Inflammatory macrophage treated with lipopolysaccharide for 4 hours (primary cell): Measurements from ENCODE around the gene MIPOL1.
"Not testable (repeated sequence)": the region's sequence is repeated elsewhere in the genome, so short reads cannot be mapped to it uniquely, and the experiment has no call there.

ENCODE experiments used
- DNase-seq: peaks from one replicate; pipeline ENCODE4 v3.0.0-alpha.2; 2020

The MIPOL1 gene

DNA sequence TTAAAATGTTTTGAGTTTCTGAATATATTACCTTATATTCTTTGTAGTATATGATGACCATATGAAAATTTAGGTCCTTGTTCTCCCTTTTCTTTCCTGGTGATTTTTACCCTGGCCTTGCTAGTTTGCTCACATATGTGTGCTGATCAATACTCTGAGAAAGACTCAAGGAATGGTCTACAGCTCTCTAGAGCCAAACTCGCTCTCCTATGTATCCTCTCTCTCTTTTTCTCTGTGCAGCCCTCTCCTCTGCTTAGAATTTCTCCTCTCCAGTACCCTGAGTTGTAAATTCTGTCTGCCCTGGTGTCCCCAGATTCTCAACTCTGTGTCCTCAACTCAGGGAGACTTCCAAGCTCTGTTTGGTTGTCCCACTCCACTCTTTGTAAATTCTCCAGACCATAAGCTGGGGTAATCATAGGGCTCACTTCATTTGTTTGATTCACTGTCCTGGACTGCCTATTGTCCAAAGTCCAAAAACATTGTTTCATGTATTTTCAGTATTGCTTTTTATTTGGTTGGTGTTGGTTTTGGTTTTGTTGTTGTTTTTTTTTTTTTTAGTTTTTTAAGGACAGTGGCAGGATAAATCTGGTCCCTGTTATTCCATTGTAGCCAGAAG is 356.3 kb downstream of the MIPOL1 start:
- DNase-seq, result no peak

DNA sequence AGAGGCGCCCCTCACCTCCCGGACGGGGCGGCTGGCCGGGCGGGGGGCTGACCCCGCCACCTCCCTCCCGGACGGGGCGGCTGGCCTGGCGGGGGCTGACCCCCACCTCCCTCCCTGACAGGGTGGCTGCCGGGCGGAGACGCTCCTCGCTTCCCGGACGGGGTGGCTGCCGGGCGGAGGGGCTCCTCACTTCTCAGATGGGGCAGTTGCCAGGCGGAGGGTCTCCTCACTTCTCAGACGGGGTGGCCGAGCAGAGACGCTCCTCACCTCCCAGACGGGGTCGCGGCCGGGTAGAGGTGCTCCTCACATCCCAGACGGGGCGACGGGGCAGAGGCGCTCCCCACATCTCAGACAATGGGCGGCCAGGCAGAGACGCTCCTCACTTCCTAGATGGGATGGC is 357.9 kb downstream of the MIPOL1 start:
- DNase-seq, result not testable (repeated sequence)

DNA sequence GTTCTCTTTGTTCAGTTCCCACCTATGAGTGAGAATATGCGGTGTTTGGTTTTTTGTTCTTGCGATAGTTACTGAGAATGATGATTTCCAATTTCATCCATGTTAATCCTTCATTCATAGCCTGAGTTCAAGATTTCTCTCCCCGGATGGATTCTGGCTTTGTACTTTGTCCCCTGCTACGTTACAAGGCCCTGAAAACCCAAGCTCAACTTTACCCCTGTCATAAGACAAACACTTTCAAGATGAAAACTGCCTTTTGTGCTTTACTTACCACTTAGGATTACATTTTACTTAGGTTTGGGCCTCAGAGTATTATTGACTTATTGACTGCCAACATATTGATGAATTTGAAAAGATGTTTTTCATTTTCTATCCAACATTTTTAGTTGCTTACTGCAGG is 361.0 kb downstream of the MIPOL1 start:
- DNase-seq, result no peak

DNA sequence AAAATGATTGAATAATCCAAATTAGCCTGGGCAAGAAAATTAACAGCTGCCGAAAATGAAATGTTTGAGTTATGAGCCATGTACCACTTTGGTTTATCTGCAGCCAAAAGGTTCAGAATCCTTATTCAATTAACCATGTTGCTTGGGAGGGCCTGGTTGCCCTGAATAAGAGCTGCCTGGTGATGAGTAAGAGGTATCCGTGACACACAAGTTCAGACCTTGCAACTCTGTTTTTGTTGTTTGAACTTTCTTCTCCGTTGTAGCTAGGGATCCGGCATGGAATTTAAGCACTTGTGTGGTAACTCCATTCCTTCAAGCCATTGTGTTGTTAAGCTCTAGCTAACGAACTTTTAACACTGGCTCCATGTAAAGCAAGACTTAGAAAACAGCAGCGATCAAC is 361.6 kb downstream of the MIPOL1 start:
- DNase-seq, result no peak

DNA sequence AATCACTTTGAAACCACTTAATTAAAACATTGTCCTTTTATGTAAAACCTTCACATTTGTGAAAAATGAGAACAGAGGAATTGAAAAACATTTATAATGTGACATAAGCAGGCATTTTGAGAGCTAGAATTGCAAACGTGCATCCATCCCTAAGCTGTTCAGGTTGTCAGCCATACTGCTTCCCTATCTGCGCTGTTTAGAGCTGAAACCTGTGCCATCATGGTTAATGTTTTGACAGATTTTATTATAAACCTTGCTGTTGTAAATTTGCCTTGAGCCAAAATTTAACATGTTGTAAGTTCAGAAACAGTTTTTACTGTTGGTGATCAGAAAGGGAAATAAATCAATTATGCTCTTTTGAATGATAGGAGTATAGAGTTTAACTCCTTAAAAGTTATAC is 365.5 kb downstream of the MIPOL1 start:
- no peak for DNase-seq

DNA sequence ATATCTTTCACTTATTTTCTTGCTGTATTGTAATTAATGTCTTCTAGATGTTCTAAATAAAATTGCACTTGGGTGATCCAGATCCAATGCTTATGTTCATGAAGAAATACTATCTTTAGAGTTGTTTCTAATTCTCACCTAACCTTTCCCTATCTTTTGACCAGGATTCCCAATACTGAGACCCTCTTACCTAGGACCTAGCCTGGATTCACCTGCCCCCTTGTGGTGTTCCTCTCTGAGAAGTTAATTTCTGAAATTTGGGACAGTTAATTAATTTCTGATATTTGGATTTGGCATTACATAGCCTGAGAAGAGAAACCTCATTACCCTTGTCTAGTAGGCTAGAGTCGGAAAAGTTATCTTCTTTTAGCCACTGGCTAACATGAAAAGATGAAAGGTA is 367.8 kb downstream of the MIPOL1 start:
- no peak for DNase-seq

DNA sequence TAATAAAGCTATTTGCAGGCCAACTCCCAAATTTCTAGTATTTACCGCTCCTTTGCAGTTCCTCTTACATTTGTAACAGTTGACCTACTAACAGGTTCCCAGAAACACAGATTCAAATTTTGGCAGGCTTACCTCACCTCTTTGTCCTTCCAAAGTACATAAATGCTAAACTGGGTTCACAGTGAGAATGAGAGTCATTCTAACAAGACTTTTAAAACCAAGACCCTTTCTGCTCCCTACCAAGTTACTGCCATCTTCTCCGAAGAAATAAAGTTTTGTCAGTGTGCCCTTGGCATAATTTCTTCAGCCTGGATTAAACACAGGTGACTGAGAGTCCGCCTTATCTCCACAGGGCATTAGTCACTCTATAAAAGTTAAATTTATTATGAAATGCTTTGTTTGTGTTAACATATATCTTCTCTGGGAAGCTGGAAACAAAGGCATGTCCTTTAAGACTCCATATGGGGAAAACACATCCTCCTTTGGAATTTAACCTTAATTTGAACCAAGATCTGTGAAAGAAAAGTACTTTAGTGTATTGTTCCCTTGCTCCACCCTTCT is 369.2 kb downstream of the MIPOL1 start:
- DNase-seq, result no peak

DNA sequence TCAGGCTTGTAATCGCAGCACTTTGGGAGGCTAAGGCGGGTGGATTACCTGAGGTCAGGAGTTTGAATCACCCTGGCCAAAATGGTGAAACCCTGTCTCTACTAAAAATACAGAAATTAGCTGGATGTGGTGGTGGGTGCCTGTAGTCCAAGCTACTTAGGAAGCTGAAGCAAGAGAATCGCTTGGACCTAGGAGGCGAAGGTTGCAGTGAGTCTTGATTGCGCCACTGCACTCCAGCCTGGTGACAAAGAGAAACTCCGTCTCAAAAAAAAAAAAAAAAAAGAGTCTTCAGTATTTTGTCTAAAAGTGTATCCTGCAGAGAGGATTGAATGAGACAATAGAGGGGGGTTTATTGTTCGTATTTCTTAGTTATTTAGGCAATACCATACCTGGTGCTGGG is 372.0 kb downstream of the MIPOL1 start:
- DNase-seq, result no peak

DNA sequence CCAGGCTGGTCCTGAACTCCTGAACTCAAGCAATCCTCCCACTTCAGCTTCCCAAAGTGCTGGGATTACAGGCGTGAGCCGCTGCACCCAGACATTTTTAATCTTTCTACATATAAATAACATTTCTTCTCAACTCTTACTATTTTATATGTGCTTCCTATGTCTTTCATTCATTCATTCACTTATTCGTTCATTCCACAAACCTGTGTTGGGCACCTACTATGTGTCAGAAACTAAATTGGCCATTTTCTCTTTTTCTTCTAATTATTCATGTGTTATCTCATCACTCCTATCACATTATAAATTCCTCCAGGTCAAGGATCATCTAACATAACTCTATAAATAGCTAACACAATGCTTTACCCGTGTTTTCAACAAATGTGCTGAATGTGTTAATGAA is 373.7 kb downstream of the MIPOL1 start:
- DNase-seq, result no peak

DNA sequence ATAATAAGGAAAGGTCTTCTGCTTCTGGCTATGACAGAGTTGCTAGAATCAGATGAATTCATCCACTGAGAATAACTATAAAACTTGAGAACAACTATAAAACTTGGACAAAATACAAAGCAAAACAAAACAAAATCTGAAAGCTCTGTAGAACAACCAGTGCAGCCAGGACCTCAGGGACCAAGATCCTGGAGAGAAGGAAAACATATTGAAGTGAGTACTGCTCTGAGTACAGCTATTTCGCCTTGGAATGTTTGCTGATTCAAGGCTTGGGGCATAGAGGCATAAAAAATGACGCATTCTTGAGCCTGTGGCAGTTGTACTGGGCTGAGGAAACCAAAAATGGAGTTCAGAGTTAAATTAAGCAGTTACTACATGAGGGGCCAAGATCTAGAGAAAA is 375.6 kb downstream of the MIPOL1 start:
- no peak for DNase-seq

DNA sequence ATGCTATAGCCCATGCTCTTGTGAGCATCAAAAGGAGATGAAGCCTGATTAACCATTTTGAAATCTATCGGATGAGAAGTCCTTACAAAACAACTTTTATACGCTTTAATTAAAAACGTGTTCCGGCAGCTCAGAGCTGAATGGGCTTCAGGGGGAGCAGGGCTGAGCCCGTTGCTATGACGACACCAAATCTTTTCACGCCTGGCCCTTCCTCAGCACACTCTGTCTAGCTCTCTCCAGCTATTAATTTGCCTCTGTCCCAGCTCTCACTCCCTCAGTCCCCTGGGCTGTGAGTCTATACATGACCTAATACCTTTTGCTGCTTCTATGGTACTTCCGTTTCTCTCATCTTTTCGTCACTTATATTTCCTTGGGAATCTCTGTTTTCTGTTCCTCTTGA is 381.5 kb downstream of the MIPOL1 start:
- no peak for DNase-seq

DNA sequence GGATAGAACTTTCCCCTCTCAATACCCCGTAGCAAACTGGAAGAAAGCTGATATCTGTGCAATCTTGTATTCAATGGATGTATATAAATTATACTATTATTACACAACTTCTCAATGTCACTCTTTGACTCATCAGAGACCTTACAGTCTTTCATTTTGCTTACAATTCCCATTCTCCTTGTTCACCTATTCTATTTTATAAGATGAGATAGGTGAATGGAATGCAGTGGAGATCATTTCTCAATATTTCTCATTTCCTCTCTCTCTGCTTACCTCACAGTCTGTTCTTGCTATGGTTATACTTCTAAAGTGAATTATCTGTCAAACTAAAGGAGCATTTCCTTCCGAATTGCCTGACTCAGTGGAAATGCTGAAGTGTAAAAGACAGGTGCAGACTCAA is 382.4 kb downstream of the MIPOL1 start:
- DNase-seq, result no peak

DNA sequence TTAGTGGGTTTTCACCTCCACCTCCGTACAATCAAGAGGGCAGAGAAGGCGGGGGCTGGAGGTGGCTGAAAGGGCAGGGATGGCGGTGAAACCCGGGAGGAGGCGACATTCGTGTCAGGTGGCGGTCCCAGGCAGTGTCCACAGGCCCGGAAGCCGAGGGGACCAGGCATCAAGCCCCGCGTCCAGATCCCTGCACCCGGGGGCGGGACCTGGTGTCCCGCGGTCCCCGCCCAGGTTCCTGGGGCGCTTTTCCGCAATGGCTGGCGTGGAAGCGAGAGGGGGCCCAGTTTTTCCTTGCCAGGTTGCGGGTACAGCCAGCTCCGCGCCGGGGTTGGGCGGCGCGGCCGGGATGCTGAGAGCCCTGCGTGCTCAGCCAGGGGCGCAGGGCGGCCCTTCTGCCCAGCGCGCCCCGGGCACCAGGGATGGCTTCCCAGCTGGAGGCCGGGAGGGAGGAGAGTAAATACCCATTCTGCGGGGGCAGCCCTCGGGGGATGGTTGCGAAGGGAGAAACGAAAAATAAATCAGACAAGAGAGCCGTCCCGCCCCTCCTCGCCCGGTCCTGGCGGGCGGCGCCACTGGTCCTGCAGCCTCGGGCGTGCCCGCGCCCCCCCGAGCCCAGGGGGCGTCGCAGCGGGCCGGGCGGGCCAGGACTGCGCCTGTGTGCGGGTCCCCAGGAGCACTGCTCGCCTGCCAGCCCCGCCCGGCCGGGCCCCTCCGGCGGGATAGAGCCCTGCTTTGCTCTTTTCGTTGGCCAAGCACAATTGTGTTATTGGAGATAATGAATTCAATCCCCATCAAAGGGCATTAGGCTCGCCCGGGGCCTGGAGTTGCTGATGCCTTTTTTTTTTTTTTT is 385.8 kb downstream of the MIPOL1 start:
- DNase-seq, result no peak

DNA sequence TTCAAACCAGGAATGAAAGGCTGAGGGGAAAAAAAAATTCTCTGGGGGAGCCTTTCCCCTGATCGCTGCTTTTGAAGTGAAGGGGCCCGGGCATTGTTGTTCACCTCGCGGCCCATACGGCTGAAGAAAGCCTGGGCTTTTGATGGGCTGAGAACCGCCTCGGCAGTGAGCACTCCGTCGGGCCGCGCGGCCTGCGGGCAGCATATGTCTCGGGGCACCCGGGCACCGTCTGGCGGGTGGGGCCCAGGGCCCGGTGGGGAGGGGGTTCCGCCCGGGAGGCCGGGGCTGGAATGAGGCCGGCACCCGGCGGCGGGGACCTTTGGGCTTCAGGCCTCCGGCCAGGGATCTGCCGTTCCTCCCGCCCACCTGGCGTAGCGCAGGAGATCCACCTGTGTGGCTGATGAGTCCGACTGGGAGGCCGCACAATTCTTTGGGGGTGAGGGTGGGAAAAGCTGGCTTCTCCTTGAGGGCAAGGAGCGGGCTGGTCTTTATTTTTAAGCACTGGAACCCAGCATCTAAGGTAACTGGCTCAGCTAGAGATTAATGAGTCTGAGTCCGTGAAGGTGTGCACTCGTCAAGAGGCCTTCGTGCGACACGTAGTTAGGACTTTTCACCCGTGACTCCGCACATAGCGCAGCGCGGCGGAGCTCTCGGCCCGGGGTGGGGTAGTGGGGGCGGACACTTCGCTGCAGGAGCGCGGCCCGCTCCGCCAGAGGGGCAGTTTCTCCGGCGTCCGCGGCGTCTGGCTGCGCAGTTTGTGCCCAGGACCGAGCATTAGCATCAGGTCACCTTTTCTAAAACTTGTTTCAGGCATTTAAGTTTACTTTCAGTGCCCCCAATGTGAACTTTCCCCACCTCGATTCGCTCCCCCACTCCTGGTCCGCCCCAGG is 386.7 kb downstream of the MIPOL1 start:
- no peak for DNase-seq

DNA sequence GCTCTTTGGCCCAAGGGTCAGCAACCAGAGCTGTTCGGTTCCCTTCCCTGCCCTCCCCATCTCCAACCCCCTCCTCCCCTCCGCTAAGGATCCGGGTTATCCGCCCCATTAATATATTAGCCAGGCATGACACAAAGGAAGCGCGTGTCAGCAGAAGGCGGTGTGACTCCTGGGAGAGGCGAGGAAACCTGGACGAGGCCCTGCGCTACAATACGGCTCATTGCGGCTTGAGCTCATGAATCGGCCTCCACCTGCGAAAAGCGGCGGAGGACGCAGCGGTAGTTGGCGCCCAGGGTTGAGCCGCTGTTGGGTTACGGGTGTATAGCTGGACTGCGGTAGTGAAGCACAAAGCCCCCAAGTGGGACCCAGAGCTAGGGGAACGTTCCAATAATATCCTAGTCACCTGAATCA is 387.4 kb downstream of the MIPOL1 start:
- no peak for DNase-seq

DNA sequence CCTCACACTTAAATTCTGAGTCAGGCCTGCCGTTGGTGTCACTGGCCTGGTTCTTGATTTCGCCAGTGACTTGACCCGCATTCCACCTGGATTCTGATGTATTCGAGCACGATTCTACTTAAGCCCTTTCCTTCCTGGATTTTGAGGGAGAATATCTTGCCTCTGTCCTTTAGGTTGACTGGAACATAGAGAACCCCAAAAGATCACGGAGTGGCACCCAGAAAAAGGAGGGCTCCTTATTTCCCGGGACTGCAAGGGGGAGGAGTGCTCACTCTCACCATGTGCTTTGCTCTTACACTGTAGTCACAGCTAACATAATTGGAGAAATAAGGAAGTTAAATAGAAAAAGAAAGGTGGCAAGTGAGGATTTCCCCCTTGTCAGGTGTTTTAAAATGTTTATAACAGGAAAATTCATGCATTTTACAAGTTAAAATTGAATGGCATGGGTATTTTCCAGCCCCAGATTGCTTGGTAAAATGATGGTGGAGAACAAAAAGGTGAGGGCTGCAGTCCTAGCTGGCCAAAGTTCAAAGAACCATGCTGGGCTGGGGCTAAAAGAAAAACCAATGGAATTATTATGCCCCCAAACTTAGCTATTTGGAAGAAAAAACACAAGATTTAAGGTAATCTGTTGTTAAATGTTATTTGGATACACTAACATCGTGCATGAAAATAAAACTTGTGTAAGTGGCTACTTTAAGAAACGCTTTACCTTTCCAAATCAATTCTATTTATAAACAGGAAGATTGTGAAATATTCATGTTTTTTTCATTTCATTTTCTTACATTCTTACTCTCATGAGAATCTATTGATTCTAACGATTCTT is 388.4 kb downstream of the MIPOL1 start:
- DNase-seq, result no peak

DNA sequence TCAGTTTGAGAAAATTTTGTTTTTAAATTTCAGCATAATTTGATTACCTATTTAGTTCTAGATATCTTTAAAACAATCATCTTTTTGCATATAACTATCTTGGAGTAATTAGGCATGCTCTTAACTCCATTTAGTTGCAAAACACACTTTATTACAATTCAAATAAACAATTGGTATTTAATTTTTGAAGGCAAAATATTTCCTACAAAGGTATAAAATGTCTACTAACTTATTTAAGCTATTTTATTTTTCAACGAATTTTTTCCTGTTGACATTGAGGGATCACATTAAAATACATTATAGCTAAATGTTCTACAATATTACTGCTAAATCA is 389.0 kb downstream of the MIPOL1 start:
- DNase-seq, result no peak

DNA sequence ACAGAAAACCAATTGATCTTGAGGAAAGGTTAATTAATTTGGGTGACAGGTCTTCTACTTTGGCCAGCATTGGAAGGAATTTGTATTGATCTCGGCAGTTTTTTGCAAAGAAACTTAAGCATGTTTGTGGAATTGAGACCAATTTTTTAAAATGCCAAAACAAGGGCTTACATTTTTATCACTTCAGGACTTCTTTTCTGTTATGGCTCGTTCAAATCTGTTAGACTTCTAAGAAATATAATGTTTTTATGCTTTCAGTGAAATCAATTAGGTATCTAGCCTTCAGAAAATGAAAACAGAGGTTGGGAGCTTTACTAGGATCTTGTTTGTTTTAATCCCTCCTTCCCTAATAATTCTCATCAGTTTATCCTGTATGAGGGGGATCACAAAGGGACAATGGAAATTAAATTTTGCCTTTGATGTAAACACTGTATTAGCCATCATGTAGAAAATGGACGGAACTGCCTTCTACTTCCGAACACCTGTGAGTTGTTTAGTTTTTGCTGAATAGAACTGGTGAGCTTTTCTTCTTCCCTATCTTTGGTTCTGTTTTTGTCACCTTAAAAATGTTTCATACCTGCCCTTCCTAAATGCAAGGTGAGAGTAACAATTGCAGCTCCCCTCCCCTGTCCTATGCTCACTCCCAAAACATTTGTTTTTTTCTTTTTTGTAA is 389.5 kb downstream of the MIPOL1 start:
- DNase-seq, result no peak

DNA sequence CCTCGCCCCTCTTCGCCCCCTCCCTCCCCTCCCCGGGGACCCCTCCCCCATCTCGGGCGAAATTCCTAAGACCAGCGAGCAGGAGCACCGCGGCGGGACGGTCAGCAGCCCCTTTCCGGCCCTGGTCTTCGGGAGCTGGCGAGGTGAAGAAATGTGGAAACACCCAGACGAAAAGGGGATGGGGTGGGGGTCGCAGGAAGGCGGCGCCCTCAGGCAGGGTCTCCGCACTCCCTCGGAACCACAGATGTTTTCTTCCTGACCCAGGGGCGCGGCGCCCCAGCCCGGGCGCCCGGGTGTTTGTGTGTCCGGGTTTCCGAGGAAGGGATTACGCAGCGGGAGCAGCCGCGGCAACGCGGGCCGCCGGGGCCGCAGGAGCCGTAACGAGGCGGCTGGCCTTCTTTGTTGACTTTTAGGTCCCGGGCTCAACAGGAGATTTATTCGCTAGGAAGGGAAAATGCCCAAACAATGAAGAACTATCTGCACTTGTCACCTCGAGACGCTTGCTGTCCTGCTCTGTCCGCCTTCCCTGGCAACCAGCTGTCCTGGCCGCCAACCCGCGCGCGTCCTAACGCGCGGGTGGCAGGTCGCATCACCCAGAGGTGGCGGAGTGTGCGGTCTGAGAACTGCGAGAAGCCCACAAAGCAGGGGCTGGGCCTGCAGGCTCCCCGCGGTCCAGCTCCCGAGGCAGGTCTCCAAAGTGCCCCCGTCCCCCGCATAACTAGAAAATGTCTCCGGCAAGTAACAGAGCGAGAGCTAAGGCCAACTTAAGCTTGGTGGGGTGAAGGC is 390.3 kb downstream of the MIPOL1 start:
- no peak for DNase-seq

DNA sequence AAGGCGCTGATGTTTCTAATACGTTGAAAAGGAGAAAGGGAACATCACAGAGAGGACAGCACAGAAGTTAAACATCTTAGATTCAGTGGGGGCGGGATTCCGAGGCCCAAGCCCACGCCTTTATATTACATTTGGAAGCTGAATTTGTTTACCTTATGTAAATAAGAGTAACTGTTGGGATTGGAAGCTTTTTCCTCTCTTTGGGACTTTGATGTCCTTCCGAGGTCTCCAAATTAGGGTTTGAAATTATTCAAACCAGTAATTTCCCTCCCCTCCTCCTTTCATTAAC is 390.9 kb downstream of the MIPOL1 start:
- no peak for DNase-seq

DNA sequence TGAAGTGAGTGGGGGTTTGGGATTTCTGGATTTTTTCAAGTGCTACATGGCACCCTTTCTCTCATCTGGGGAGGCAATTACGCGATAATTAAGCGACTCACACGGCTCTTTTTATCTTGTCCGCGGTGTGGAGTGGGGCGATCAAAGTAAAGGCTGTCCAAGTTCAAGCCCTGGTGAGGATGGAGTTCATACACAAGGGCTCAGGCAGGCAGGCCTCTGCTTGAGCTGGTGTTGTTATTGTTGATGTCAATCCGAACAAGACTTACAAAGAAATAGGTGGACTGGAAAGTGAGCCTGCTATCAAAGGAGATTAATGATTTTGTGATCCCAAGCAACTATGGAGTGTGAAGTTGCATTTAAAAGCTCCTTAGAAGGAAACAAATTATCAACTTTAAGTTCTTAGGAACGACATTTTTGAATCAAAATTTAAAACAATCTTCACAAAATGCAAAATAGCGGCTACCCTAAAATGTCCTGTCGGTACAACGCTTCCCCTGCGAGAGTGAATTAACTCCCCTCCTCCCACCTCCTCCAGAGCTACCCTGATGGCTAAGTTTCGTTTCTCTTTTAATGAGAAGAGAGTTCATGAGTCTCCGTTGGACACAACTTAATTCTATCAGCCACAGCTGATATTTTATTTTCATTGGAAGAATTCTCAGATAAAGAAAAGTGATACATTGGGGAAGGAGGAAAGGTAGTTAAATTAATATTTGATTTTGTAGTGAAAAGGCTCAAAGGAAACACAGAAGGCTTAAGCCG is 391.4 kb downstream of the MIPOL1 start:
- no peak for DNase-seq
